GM19351 (cell line): ENCODE results near the gene EVA1A.

Experiments used
- ATAC-seq: cut with Tn5 transposase; IDR thresholded peaks from one replicate; pipeline ENCODE4 v1.9.1; 2021; ENCODE audit warnings: mild to moderate bottlenecking, moderate library complexity; ENCODE audit not compliant: unreplicated experiment

EVA1A gene, protein sequence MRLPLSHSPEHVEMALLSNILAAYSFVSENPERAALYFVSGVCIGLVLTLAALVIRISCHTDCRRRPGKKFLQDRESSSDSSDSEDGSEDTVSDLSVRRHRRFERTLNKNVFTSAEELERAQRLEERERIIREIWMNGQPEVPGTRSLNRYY

DNA sequence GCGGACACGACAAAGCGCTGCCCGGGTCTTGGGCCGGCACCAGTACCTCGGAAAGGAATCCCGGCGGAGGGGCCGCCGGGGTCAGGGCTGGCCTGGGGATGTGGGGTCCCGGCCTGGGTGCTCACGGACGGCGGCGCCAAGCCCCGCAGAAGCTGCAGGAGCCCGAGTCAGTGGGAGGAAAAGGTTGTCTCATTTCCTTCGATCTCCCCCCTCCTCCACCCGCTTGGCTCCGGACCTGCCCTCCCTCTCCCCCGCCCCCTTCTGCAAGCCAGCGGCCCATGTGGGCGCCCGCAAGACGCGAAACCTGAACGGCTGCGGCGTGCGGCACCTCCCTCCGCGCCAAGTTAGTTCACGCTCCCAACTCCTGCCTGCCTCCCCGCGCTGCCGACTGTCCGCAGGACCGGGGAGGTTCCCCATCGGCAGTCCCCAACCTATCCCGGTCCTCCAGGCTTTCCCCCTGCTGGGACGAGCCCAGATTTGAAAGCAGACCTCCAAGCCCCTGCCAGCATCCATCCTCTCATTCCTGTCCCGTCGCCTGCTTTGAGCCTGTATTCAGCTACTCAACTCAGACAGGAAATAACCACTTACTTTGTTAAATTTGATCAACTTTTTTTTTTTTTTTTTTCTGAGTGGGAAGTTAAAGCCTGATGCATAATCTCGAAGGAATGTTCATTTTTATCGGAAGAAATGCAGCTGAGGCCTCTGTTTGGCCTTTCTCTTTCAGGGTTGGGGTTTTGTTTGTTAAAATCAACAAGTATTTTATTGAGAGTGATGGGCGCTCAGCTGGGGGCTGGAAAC lies at the start of gene EVA1A:
EVA1A (minus strand) TSS at position 172 of the 798 bp plus-strand sequence. CDS start 42,799 bp downstream, outside the sequence.
- peak; percentile 44 for ATAC-seq

GRCh38 chr2:75609937-75610508 lies 49.3 kb upstream of the EVA1A start:
- no peak for ATAC-seq

GRCh38 chr2:75609334-75609689 lies 48.6 kb upstream of the EVA1A start:
- no peak for ATAC-seq

- ATAC-seq = peak; percentile 82
Measured at GRCh38 chr2:75608684-75609333, 48.1 kb upstream of the EVA1A start.

- no peak for ATAC-seq
Measured at GRCh38 chr2:75607988-75608683, 47.4 kb upstream of the EVA1A start.

DNA sequence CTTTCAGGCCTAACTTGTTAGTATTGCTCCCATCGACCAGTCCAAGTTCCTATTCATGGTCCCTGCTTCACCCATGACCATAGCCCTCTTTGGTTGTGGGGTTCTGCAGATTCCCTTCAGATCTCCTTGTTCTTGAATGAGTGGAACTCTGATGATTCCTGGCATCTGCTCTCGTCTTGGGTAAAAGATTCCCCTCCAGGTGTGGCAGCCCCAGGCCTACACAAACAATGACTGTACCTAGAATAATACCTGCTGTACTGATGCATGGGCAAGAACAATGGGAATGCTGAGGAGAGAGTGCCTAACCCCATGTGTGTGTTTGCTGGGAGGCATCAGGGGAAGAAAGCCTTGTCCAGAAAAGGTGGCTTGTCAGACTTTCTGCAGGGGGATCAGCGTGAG lies 46.7 kb upstream of the EVA1A start:
- ATAC-seq = no peak

DNA sequence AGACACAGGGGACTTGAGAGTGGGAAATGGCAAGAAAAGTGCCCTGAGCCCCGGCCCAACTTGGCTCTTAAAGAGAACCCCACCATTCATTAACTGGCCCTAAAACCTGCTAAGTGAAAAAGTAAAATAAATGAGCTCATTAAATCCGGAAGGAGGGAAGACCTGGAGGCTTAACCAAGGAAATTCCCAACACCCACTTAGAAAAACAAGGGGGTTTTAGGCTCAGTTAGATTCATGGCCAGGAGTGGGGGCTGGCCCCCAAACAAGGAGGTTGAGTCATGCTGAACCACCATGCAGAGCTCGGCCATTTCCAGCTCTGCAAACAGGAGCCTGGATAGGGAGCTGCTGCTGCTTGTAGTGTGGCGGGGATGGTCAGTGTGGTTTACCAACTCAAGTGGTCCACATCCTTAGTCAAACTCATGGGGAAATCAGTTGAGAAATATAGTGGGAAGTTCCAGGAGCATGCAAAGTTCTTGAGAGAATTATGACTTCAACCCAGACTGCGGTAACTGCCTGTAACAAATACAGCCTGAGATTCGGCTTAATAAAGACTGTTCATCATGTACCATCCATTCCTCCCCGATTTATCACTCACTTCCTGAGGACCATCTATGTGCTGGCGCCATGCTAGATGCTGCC lies 46.1 kb upstream of the EVA1A start:
- no peak for ATAC-seq

GRCh38 chr2:75605770-75606529 lies 45.2 kb upstream of the EVA1A start:
- no peak for ATAC-seq

DNA sequence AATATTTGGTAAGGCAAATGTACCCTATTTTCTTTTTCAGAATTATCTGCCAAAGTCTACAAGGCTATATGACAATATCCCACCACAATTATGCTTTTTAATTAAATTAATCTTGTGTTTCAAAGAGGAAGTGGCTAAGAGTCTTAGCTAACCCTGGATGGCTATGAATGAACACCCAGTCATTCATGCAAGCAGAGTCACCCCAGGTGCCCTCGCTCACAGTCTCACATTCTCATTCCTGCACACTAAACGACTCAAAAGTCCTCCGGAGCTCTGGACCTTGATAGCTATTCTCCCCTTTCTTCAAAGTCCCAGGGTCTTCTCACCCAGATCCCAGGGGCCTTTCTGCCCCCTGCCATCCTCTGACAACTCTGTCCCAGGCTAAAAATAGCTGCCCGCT lies 43.7 kb upstream of the EVA1A start:
- ATAC-seq = no peak

- ATAC-seq = no peak
Measured at GRCh38 chr2:75603477-75603876, 42.7 kb upstream of the EVA1A start.

- no peak for ATAC-seq
Measured at GRCh38 chr2:75602724-75603342, 42.1 kb upstream of the EVA1A start.

- ATAC-seq = no peak
Measured at GRCh38 chr2:75600461-75601011, 39.8 kb upstream of the EVA1A start.

GRCh38 chr2:75598589-75599155 lies 37.9 kb upstream of the EVA1A start:
- no peak for ATAC-seq

DNA sequence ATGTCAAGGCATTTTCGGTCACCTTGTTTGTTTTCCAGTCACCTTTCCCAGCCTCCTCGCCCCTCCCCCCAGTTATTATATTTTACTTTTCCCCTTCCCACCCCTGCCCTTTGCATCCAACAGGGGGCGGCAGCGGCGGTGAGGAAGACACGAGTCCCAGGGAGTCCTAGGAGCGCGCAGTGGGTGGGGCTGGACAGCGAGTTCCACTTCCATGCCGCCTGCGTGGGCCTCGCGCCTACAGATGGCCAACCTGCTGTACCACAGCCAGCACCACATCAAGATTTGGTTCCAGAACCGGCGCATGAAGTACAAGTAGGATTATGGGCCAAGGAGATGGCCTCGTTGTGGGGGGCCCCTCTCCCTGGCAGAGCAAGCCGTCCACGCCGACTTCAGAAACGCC lies 37.2 kb upstream of the EVA1A start:
- ATAC-seq = no peak

GRCh38 chr2:75596784-75597183 lies 36.0 kb upstream of the EVA1A start:
- no peak for ATAC-seq

- ATAC-seq = no peak
Measured at GRCh38 chr2:75595541-75596395, 35.0 kb upstream of the EVA1A start.

- no peak for ATAC-seq
Measured at GRCh38 chr2:75594596-75594995, 33.9 kb upstream of the EVA1A start.

GRCh38 chr2:75592888-75593287 lies 32.1 kb upstream of the EVA1A start:
- ATAC-seq = no peak
